Activated CD4-positive, alpha-beta T cell treated with anti-CD3 and anti-CD28 coated beads for 24 hours (primary cell): ENCODE data around the gene ATP8B4.

Source experiments
- DNase-seq, 2 donors: peaks; one replicate each; pipeline ENCODE4 v3.0.0-alpha.2; 2020; ENCODE audit warnings: low read depth in 2 of 2

Gene ATP8B4

DNA sequence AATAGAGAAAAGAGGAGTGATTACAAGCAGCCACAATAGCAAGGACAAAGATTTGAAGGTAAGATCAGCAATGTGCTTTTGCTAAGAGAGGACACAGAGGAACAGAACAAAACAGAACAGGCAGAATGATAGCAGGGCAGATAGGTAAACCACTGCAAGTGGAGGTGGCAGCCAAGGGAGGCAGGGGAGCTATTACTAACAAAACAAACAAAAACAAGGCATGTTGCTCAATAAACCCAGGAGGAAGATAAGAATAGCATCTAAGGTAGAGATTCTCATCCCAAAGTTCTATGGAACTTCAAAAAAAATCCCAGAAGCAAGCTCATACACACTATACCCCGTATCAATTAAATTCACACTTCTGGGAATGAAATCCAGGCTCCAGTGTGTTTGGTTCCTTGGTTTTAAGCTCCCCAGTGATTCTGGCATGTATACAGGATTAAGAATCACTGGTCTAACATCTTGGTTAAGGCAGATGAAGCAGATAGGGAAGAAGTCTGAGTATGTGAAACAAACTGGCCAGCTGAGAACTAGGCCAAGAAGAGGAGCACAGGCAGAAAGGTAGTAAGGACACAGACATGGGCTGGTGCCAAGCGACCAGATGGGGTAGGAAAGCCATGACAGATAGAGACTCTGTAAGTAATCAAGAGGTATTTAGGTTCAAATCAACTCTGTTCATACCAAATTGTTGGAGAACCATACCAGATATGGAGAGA, 309.0 kb downstream of the ATP8B4 start:
- no peak for DNase-seq

DNA sequence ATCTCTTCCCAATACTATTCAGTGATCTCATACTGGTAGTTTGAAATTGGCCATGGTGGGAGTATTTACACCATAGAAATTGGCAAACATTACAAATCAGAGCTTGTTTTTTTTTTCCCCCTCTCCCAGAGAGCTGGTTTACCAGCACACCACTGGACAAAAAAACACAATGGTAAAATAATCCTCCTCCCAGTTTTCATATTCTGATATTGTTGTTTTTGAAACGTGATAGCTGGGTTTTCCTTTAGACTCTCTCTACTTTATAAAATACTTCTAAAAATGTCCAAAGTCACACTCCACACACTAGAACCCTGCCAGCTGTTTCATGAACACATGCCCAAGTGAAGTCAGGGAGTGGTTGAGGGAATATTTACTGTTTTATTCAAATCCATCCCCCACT, 310.7 kb downstream of the ATP8B4 start:
- no peak for DNase-seq
